GM19468 (cell line): Measurements from ENCODE around the gene FBXO7.
"Not testable (repeated sequence)": the region's sequence is repeated elsewhere in the genome, so short reads cannot be mapped to it uniquely, and the experiment has no call there.

Experiments
- ATAC-seq: cut with Tn5 transposase; IDR thresholded peaks from one replicate; pipeline ENCODE4 v1.9.1; 2021; ENCODE audit warnings: mild to moderate bottlenecking, moderate library complexity, moderate number of reproducible peaks; ENCODE audit not compliant: unreplicated experiment; ENCODE audit errors: extremely low read depth

The FBXO7 gene

DNA sequence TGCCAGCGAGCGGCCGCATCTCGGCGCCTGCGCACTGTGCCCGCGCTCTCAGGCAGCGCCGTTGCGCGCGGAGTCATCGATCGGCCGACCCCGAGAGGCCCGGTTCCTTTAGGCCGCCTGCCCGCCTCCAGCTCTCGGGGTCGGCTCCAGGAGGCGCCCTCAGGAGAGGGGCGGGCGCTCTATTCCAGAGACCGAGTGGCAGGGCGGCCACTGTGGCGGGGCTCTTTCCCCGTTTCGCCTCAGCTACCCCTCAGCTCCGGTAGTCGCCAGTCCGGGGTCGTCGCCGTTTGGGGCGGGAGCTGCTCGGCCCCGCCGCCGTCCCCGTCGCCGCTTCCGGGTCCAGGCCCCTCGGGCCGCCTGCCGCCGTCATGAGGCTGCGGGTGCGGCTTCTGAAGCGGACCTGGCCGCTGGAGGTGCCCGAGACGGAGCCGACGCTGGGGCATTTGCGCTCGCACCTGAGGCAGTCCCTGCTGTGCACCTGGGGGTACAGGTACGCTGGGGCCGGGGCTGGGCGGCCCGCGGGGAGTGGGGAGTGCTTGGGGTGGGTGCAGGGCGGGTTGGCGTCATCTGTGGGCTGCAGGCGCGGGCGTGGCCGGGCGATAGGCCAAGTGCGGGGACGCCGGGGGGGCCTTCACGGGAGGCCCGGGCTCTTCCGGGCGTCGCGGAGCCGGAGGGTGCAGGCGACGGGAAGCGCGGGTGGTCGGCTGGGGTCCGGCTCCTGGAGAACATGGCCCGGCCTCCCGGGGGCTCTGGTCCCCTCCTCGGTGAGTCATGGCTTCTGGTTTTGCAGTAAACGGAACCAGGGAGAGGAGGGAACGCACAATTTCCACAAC, at the start of gene FBXO7:
Gene FBXO7, plus strand, starts transcription at position 177 of the 833 bp plus-strand sequence. Its CDS starts 192 bp downstream, at position 369.
- peak; percentile 43 for ATAC-seq

DNA sequence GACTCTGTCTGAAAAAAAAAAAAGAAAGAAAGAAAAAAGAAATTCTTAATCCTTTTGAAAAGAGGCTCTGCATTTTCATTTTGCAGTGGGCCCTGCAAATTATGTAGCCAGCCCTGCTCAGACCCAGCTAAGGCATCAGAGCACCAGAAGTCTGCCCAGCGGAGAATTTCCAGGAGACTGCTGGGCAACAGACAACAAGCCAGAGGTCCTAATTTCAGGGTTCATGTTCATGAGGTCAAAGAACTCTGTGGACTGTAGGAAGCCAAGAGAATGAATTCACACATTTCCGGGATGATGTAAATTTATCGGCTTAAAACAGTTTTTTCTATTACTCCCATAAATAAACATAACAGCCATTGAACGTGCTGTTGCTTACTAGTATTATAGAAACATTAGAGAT, 47.7 kb upstream of the FBXO7 start:
- ATAC-seq: no peak

GRCh38 chr22:32430352-32430751, 44.3 kb upstream of the FBXO7 start:
- no peak for ATAC-seq

DNA sequence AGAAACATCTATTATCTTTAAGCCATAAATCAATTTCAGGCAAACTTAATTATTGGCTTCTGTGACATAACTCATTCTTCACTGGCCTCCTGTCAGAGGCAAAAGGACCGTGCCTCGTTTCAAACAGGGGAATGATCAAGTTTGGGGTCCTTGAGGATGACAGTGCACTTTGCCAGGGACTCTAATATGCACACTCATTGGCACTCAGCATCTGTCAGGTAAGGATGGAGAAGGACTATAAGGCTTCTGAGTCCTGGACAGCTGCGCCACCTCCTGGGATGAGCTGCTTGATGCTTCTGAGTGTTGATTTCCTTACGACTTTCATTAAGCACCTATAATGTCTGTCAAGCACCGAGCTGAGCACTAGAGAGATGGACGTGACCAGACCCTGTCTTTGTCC, 30.5 kb upstream of the FBXO7 start:
- no peak for ATAC-seq

DNA sequence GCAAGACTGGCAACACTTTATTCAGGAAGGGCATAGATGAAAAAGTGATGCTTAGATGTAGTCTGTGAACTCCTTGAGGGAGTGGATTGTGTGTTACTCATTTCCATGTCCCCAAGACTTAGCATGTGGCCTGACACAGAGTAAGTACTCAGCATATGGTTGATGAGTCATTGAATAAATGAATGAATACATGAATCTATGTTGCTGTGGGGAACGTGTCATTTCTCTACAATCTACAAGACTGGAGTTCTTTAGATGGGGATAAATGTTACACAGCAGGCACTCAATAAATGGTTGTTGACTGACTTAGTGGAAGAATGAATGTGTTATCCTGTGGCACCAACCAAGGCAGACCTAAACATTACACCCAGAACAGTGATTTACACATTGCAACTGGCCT, 28.3 kb upstream of the FBXO7 start:
- ATAC-seq: no peak

GRCh38 chr22:32448980-32449379, 25.6 kb upstream of the FBXO7 start:
- no peak for ATAC-seq

DNA sequence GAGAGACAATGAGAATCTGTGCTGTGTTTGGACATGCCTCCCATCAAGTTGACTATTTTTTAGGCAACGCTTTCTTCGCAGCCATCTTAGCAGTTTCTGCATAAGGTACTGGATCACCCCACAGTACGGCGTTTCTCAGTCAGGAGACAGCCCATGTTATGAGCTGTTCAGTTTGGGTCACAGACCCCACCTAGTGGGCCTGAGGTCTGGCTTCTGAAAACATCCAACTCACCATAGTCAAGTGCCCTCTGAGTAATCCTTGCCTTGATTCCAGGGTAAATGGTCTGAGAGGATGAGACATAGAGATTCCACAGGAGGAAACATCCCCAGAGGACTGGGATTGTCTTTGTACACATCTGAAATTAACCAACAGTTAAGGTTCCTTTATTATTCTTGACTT, 17.6 kb upstream of the FBXO7 start:
- ATAC-seq: no peak

DNA sequence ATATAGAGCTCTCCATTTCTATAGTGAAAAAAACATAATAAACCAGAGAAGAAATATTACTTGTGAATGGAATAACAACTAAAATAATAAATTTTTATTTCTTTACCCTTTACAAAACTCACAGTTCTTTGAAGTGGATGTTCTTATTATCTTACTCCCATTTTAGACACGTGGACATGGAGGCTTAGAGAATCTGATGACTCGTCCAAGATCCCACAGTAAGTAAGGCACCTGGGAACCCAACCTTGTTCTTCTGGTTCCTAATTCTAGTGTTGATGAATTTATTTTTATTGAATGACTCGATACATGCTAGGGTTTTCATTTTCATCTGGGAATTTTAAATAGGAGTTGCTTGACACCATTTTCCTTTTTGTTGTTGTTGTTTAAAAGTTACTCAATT, 12.2 kb upstream of the FBXO7 start:
- ATAC-seq: no peak

DNA sequence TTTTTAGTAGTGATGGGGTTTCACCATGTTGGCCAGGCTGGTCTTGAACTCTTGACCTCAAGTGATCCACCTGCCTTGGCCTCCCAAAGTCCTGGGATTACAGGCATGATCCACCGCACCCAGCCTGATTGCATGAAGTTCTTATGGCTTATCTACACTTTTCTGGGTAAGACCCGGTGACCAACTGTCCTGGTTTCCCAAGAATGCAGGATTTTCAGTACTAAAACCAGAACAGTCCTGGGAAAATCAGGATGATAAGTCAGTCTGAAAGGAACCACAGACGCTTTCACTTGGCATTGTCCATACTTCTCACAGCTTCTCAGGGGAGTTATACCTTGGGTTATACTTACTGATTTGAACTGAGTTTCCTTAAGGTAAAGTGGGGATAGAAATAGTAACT, 8.9 kb upstream of the FBXO7 start:
- ATAC-seq: no peak

DNA sequence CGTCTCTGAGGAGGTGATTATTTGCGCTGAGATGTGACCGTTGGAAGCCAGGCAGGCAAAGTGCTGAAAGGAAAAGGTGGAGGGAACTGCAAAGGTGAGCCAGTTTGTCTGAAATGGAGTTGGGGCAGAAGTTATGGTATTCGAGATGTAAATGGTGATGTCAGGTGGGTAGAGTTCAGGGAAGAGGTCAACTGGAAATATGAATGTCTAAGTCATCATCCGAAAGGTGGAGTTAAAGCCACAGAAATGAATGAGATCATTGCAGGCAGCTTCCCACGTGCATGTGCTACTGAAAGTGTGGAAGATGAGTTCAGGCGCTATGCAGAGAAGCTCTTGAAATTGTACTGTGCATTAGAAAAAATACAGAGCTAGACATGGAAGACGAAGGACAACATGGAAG, 8.1 kb upstream of the FBXO7 start:
- ATAC-seq: no peak

DNA sequence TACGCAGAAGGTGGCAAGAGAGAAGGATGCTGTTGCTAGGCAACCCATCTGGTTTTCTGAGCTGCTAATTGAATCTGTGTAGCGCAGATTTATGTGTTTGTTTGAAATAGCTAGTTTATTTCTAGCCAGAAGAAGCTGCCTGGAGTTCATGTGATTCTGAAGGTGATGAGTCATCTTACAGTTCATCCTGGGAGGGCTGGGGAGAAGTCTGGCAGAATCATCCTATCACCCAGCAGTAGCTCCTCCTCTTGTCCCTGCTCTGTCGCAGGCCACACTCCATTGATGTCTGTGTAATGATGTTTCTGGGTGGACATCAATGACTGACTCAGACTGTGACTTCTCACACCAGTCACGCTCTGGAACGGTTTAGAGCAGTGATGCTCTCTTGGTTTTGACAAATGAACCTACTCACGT, 4.8 kb upstream of the FBXO7 start:
- ATAC-seq: no peak

GRCh38 chr22:32473388-32473952, 1.1 kb upstream of the FBXO7 start:
- no peak for ATAC-seq

GRCh38 chr22:32475468-32476010, 928 bp downstream of the FBXO7 start:
- ATAC-seq: no peak

DNA sequence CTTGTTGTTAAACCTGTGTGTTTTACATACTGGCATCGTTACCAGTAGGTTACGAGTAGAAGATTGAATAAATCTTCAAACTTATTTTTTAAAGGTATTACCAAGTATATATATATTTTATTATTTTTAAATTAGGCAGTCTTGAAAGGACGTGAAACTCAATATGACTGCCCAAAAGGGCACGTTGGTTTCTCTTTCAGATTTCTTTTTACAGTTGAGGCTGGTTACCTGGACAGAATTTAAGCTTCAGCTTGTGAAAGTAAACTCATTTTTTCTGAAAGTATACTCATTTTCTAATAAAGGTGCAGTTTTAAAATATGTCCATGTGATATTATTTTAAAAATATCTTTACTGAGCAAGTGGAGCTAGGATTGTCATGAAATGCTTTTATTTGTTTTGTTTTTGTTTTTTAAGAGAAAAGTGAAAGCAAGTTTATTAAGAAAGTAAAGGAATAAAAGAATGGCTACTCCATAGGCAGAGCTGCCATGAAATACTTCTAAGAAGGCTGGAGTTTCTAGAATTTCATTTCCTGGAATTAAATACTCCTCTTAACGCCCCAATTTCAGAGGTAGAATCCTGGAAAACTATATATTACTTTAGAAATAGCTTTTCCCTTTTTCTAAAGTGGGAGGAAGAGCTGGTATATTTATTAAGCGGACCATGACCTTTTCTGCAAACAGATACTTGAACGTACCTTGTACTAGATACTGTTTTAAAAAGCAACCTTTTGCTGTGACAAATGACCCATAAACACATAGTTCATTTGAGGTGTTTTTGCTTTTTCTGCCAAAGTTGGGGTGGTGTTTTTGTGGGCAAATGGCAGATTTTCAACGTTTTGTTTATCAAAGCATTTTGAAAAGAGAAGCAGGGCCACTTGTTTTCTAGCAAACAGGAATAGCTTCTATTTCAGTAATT, 1.9 kb downstream of the FBXO7 start:
- ATAC-seq: no peak

- ATAC-seq: no peak
Measured at GRCh38 chr22:32477596-32477995, 3.0 kb downstream of the FBXO7 start.

- not testable (repeated sequence) for ATAC-seq
Measured at GRCh38 chr22:32478552-32478951, 3.9 kb downstream of the FBXO7 start.

GRCh38 chr22:32478994-32479393, 4.4 kb downstream of the FBXO7 start:
- ATAC-seq: no peak

GRCh38 chr22:32480238-32480637, 5.6 kb downstream of the FBXO7 start:
- ATAC-seq: no peak

GRCh38 chr22:32482708-32483107, 8.1 kb downstream of the FBXO7 start:
- ATAC-seq: no peak

- ATAC-seq: no peak
Measured at GRCh38 chr22:32486656-32487390, 12.2 kb downstream of the FBXO7 start.
